Activated CD4-positive, alpha-beta memory T cell treated with anti-CD3 and anti-CD28 coated beads, Interleukin-2, amount 10 ng/mL, durations not matched to agents 7 days and 5 days (primary cell): ENCODE measurements around the gene TP53I3. TPM values are rescaled to one million over a fixed set of nuclear protein-coding genes. Genes with fewer than 3 reads are reported as not detected.

Source experiments
- CTCF ChIA-PET: fragments of 350-600 bp; sonication (Branson Sonifier 250); formaldehyde crosslinking; loops from one replicate; lab custom pipeline; 2021; ENCODE audit warnings: antibody characterized with exemption, inconsistent platforms; lab: Charles Lee
- POLR2A ChIA-PET: fragments of 350-600 bp; sonication (Branson Sonifier 250); formaldehyde crosslinking; loops from one replicate; lab custom pipeline; 2021; ENCODE audit warnings: antibody characterized with exemption; lab: Charles Lee
- DNase-seq: peaks from one replicate; pipeline ENCODE4 v3.0.0-alpha.2; 2020
- H3K27ac Mint-ChIP-seq: one replicate; pipeline ENCODE4 v1.8.0; 2021; ENCODE audit warnings: mild to moderate bottlenecking, mixed read lengths
- H3K27me3 Mint-ChIP-seq: one replicate; pipeline ENCODE4 v1.8.0; 2021; ENCODE audit warnings: mixed read lengths
- H3K36me3 Mint-ChIP-seq: one replicate; pipeline ENCODE4 v1.8.0; 2021; ENCODE audit warnings: low read depth, mixed read lengths
- H3K4me1 Mint-ChIP-seq: one replicate; pipeline ENCODE4 v1.8.0; 2021; ENCODE audit warnings: mixed read lengths
- H3K4me3 Mint-ChIP-seq: one replicate; pipeline ENCODE4 v1.8.0; 2021; ENCODE audit warnings: mild to moderate bottlenecking, mixed read lengths
- H3K9me3 Mint-ChIP-seq: one replicate; pipeline ENCODE4 v1.8.0; 2021; ENCODE audit warnings: mixed read lengths
- total RNA-seq, 2 experiments: library from RNA; stranded (reverse); gene quantifications; one replicate each; pipeline ENCODE4 v1.2.3, GENCODE V29; 2021

TP53I3 gene
- total RNA-seq, 2 experiments from 2014 or later: 2.7 to 2.9 TPM

GRCh38 chr2:24075259-24075658 is 9.4 kb downstream of the TP53I3 start:
- peaks cover 20% of the 10 kb centered on the region for H3K36me3 Mint-ChIP-seq
- DNase-seq: no peak
- H3K27me3 Mint-ChIP-seq: no peaks in the 10 kb centered on the region
- H3K4me1 Mint-ChIP-seq: peaks cover 41% of the 10 kb centered on the region
- H3K27ac Mint-ChIP-seq: peak overlapping the region; percentile 96
- no peaks in the 10 kb centered on the region for H3K9me3 Mint-ChIP-seq
- CTCF ChIA-PET: interaction anchor here (2.1 to 2.4 kb wide), 2 partner anchors 10 to 251 kb away, joined by 6 to 10 read pairs; partner anchors contain the start of gene TP53I3
- peak overlapping the region; percentile 98 for H3K4me3 Mint-ChIP-seq
- POLR2A ChIA-PET: interaction anchor here (2.8 to 3.4 kb wide), 2 partner anchors 28 to 149 kb away, joined by 34 to 64 read pairs; partner anchors contain the start of genes ATAD2B and WDCP

DNA sequence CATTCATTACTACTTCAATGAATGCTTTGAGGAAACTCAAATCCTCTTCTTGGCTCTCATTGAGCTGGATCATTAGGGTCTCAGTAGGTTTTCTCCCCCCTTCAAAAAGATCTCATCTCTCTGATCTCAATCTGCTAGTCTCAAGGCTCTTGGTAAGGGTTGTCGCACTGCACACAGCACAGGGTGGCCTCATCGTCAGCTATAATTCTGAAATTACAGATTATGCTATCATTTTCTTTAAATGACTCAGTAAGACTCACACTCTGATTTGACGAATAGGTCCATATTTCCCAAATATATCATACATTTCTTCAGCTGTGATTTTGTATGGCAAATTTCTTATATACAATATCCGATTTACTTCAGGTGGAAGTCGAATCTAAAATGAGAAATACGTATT is 10.8 kb downstream of the TP53I3 start:
- H3K4me3 Mint-ChIP-seq: no peak overlapping the region

DNA sequence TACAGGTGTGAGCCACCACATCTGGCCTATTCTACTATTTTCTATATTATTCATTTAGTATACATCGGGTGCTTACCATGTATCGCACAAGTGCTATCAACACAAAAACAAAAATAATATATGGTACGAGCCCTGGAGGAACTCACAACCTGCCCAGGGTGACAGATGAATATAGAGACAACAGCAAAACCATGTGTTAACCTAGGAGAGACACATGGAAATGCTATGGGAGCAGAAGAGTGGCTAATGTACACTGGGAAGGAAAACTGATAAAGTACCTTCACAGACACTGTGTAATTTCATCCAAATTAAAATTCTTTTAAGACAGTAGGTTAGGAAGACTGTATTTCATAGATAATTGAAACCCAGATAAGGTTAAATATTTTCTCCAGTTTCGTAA is 12.4 kb downstream of the TP53I3 start:
- no peak overlapping the region for H3K27ac Mint-ChIP-seq

More for the DNA sequence above, 10.8 kb downstream of the TP53I3 start:
- H3K9me3 Mint-ChIP-seq: no peaks in the 10 kb centered on the region
- ChIA-PET CTCF (interaction anchor here (1.9 to 2.8 kb wide), 3 partner anchors 10 to 249 kb away, joined by 4 to 12 read pairs (median 11); partner anchors contain the start of gene TP53I3), POLR2A (interaction anchor here (0.5 kb wide), 1 partner anchor 48 kb away, joined by 3 read pairs; no protein-coding TSS in a partner anchor)
- H3K27me3 Mint-ChIP-seq: no peaks in the 10 kb centered on the region
- DNase-seq: no peak
- peaks cover 30% of the 10 kb centered on the region for H3K36me3 Mint-ChIP-seq
- H3K4me1 Mint-ChIP-seq: peaks cover 44% of the 10 kb centered on the region
- H3K27ac Mint-ChIP-seq: no peak overlapping the region

GRCh38 chr2:24065341-24065740 is 19.3 kb downstream of the TP53I3 start:
- DNase-seq: no peak
- ChIA-PET CTCF (interaction anchor here (1.1 to 1.7 kb wide), 4 partner anchors 138 to 241 kb away, joined by 3 to 4 read pairs (median 4); partner anchors contain the start of gene ATAD2B), POLR2A (interaction anchor here (1.4 to 1.6 kb wide), 2 partner anchors 11 to 18 kb away, joined by 5 read pairs; partner anchors contain the start of genes SF3B6 and WDCP)
- peaks cover 31% of the 10 kb centered on the region for H3K36me3 Mint-ChIP-seq
- no peak overlapping the region for H3K27ac Mint-ChIP-seq
- peaks cover 14% of the 10 kb centered on the region for H3K4me1 Mint-ChIP-seq
- no peaks in the 10 kb centered on the region for H3K9me3 Mint-ChIP-seq
- no peaks in the 10 kb centered on the region for H3K27me3 Mint-ChIP-seq
- no peak overlapping the region for H3K4me3 Mint-ChIP-seq

More for the DNA sequence above, 12.4 kb downstream of the TP53I3 start:
- DNase-seq: no peak
- ChIA-PET CTCF (interaction anchor here (1.9 to 2.8 kb wide), 3 partner anchors 12 to 248 kb away, joined by 4 to 12 read pairs (median 11); partner anchors contain the start of gene TP53I3), POLR2A (no interaction called here)
- Mint-ChIP-seq H3K4me1 (peaks cover 36% of the 10 kb centered on the region), H3K9me3 (no peaks in the 10 kb centered on the region), H3K27me3 (no peaks in the 10 kb centered on the region), H3K36me3 (peaks cover 42% of the 10 kb centered on the region), H3K4me3 (no peak overlapping the region)

- Mint-ChIP-seq H3K4me3 (no peak overlapping the region), H3K4me1 (peaks cover 7% of the 10 kb centered on the region), H3K9me3 (no peaks in the 10 kb centered on the region), H3K27ac (no peak overlapping the region), H3K27me3 (no peaks in the 10 kb centered on the region), H3K36me3 (no peaks in the 10 kb centered on the region)
- CTCF ChIA-PET: interaction anchor here (0.5 to 1.9 kb wide), 4 partner anchors 8 to 234 kb away, joined by 3 to 7 read pairs (median 4); partner anchors contain the start of gene SF3B6
- no peak for DNase-seq
- POLR2A ChIA-PET: no interaction called here
These were observed 25.9 kb downstream of the TP53I3 start for GRCh38 chr2:24058564-24059271.

GRCh38 chr2:24055750-24056149 is 28.9 kb downstream of the TP53I3 start:
- Mint-ChIP-seq H3K4me3 (no peak overlapping the region), H3K4me1 (peaks cover 7% of the 10 kb centered on the region), H3K9me3 (no peaks in the 10 kb centered on the region), H3K27ac (no peak overlapping the region), H3K36me3 (no peaks in the 10 kb centered on the region), H3K27me3 (no peaks in the 10 kb centered on the region)
- POLR2A ChIA-PET: interaction anchor here (2.0 kb wide), 1 partner anchor 8 kb away, joined by 4 read pairs; the partner anchor contains the start of gene WDCP
- no peak for DNase-seq
- CTCF ChIA-PET: no interaction called here

DNA sequence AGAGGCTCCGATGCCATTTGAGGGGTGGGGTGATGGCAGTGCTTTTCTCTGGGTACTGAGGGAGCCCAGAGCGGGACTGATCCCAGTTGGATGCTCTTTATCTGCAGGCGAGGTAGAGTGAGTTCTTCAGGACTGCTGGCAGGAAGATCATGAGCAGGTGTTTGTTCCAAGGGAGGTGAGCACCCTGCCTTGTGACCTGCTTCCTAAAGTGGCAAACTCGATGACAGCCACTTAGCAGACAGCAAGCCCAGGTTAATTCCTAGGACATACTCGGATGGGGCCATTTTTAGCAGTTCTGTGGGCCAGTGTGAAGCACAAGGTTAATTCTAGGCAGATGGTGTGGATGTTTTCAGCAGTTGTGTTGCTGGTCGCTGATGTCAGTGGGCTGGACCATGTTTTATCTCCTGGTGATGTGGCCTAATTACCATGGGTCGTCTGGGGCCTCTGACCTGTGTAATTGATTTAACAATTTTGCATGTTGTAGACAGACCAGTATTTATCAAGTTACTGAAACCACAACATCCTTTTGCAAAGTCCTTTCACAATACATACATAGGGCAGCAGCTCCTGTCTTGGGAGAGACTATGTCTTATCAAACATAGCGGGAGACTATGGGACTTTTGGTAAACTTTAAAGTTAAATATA is 30.1 kb downstream of the TP53I3 start:
- DNase-seq: no peak
- no peaks in the 10 kb centered on the region for H3K27me3 Mint-ChIP-seq
- peaks cover 2% of the 10 kb centered on the region for H3K4me1 Mint-ChIP-seq
- H3K36me3 Mint-ChIP-seq: no peaks in the 10 kb centered on the region
- ChIA-PET POLR2A (no interaction called here), CTCF (interaction anchor here (1.2 to 1.6 kb wide), 2 partner anchors 22 to 127 kb away, joined by 4 to 8 read pairs; partner anchors contain the start of genes ATAD2B and SF3B6)
- H3K9me3 Mint-ChIP-seq: no peaks in the 10 kb centered on the region
- no peak overlapping the region for H3K4me3 Mint-ChIP-seq
- H3K27ac Mint-ChIP-seq: no peak overlapping the region

DNA sequence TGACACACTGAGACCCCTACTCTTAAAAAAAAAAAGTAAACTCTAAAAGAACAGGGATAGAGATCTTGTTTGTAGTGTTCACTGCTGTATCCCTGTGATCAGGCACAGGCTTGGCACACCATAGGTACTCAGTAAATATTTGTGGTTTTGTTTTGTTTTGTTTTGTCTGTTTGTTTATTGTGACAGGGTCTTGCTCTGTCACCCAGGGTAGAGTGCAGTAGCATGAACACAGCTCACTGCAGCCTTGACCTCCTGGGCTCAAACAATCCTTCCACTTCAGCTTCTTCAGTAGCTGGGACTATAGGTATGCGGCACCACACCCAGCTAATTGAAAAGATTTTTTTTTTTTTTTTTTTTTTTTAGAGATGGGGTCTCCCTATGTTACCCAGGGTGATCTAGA is 31.7 kb downstream of the TP53I3 start:
- Mint-ChIP-seq H3K27ac (no peak overlapping the region), H3K36me3 (no peaks in the 10 kb centered on the region), H3K4me1 (peaks cover 10% of the 10 kb centered on the region), H3K4me3 (no peak overlapping the region), H3K9me3 (no peaks in the 10 kb centered on the region), H3K27me3 (peaks cover 2% of the 10 kb centered on the region)
- no peak for DNase-seq
- ChIA-PET POLR2A (interaction anchor here (1.0 to 1.5 kb wide), 2 partner anchors 113 to 126 kb away, joined by 3 read pairs; partner anchors contain the start of genes ATAD2B and UBXN2A), CTCF (interaction anchor here (0.6 to 1.6 kb wide), 2 partner anchors 12 to 126 kb away, joined by 3 to 8 read pairs; partner anchors contain the start of gene ATAD2B)

DNA sequence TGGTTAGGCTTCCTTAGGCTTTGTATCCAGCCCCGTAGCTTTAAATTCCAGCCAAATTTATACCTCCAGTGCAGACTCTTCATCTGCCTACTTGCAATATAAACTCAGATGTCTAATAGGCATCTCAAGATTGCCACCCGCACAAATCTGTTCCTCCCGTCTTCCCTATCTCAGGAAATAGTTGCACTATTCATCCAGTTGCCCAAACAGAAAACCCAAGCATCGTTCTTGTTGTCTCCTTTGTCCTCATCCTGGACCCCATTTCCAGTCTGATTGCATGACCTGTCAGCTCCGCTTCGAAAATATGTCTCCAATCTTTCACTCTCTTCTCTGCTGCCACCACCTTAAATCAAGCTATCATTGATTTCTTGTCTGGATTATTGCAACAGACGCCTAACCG is 32.8 kb downstream of the TP53I3 start:
- peaks cover 3% of the 10 kb centered on the region for H3K36me3 Mint-ChIP-seq
- no peak for DNase-seq
- no peaks in the 10 kb centered on the region for H3K9me3 Mint-ChIP-seq
- no peak overlapping the region for H3K4me3 Mint-ChIP-seq
- H3K27me3 Mint-ChIP-seq: peaks cover 2% of the 10 kb centered on the region
- H3K27ac Mint-ChIP-seq: no peak overlapping the region
- peaks cover 21% of the 10 kb centered on the region for H3K4me1 Mint-ChIP-seq
- ChIA-PET POLR2A (interaction anchor here (0.9 to 1.5 kb wide), 3 partner anchors 25 to 125 kb away, joined by 3 read pairs; partner anchors contain the start of genes ATAD2B and SF3B6), CTCF (interaction anchor here (2.1 to 2.6 kb wide), 2 partner anchors 8 to 32 kb away, joined by 7 to 14 read pairs; partner anchors contain the start of gene TP53I3)

GRCh38 chr2:24050041-24050979 is 34.3 kb downstream of the TP53I3 start:
- ChIA-PET POLR2A (interaction anchor here (0.7 to 1.5 kb wide), 3 partner anchors 29 to 124 kb away, joined by 3 to 6 read pairs (median 3); partner anchors contain the start of gene ATAD2B), CTCF (interaction anchor here (1.3 to 2.6 kb wide), 3 partner anchors 10 to 34 kb away, joined by 3 to 14 read pairs (median 7); partner anchors contain the start of gene TP53I3)
- DNase-seq: peak; percentile 20
- no peak overlapping the region for H3K4me3 Mint-ChIP-seq
- peaks cover 3% of the 10 kb centered on the region for H3K36me3 Mint-ChIP-seq
- peaks cover 2% of the 10 kb centered on the region for H3K27me3 Mint-ChIP-seq
- H3K9me3 Mint-ChIP-seq: no peaks in the 10 kb centered on the region
- peaks cover 34% of the 10 kb centered on the region for H3K4me1 Mint-ChIP-seq
- no peak overlapping the region for H3K27ac Mint-ChIP-seq

DNA sequence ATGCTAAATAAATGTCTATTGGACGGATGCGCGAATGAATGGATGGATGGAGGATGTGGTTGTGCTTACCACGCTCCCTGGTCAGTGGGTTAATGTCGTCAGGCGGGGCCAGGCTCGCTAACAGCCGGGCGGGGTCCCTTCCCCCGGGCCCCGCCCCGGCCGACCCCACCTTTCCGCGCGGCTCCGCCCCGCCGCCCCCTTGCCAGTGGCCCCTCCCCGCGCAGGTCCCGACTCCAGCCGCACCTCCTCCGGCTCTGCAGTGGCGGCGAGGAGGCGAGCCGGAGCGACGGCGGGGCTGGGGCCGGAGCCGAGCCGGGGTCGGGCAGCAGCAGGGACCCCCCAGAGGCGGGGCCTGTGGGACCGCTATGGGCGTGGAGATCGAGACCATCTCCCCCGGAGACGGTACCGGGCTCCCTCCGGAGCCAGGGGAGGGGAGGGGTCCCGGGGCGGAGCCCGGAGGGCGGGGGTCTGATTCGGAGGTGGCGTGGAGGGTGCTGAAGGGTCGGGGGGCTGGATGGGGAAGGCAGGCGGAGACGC is 35.1 kb downstream of the TP53I3 start, which contains the start of gene FKBP1B:
Gene FKBP1B (plus strand): TSS at position 257 of the 537 bp plus-strand sequence. CDS start 109 bp downstream, at position 366.
- no peak within 1 kb of the TSS for H3K4me3 Mint-ChIP-seq

More for the DNA sequence above, 35.1 kb downstream of the TP53I3 start, which contains the start of gene FKBP1B:
- peaks cover 3% of the 10 kb centered on the region for H3K36me3 Mint-ChIP-seq
- peaks cover 38% of the 10 kb centered on the region for H3K4me1 Mint-ChIP-seq
- no peaks in the 10 kb centered on the region for H3K9me3 Mint-ChIP-seq
- ChIA-PET CTCF (interaction anchor here (0.6 to 2.6 kb wide), 5 partner anchors 10 to 122 kb away, joined by 3 to 14 read pairs (median 7); partner anchors contain the start of genes ATAD2B and TP53I3), POLR2A (interaction anchor here (0.7 to 3.3 kb wide), 5 partner anchors 27 to 123 kb away, joined by 3 to 35 read pairs (median 6); partner anchors contain the start of genes ATAD2B, PFN4 and SF3B6)
- peak; percentile 74 for DNase-seq
- H3K27me3 Mint-ChIP-seq: peaks cover 2% of the 10 kb centered on the region
- peak within 1 kb of the TSS; percentile 19 for H3K27ac Mint-ChIP-seq
